ENCODE results near the gene VANGL2. TPM values are rescaled to one million over a fixed set of nuclear protein-coding genes. Genes with fewer than 3 reads are reported as not detected.

VANGL2 gene
- total RNA-seq, 3 donors from 2014 or later = 5.2 to 8.9 (median 8.7) TPM

- H3K9me3 ChIP-seq = no peaks in the 10 kb centered on the region
- no peaks in the 10 kb centered on the region for H3K36me3 ChIP-seq (ENCODE audit: low read depth)
- intact Hi-C loops (cut with DNase I, micrococcal nuclease) = no loop called here
- H3K4me1 ChIP-seq (ENCODE audit: low read depth) = peaks cover 3% of the 10 kb centered on the region
- DNase-seq (no peak), ATAC-seq (no peak)
- no peak for TF ChIP-seq CTCF (IDR thresholded peaks at IDR 0.05)
- H3K4me3 ChIP-seq = no peak overlapping the region
Observed at GRCh38 chr1:160408864-160409263, 8.5 kb downstream of the VANGL2 start.

- DNase-seq (no peak), ATAC-seq (no peak)
- no peak for TF ChIP-seq CTCF (IDR thresholded peaks at IDR 0.05)
- intact Hi-C loops (cut with DNase I, micrococcal nuclease) = no loop called here
- H3K4me1 ChIP-seq (ENCODE audit: low read depth) = peaks cover 3% of the 10 kb centered on the region
- no peaks in the 10 kb centered on the region for H3K36me3 ChIP-seq (ENCODE audit: low read depth)
- H3K4me3 ChIP-seq = no peak overlapping the region
- H3K9me3 ChIP-seq = no peaks in the 10 kb centered on the region
Observed at GRCh38 chr1:160409486-160409885, 9.1 kb downstream of the VANGL2 start.

- Histone ChIP-seq H3K4me3 (no peak overlapping the region), H3K4me1 (ENCODE audit: low read depth) (peaks cover 3% of the 10 kb centered on the region), H3K9me3 (no peaks in the 10 kb centered on the region), H3K36me3 (ENCODE audit: low read depth) (no peaks in the 10 kb centered on the region)
- intact Hi-C loops (cut with DNase I, micrococcal nuclease) = no loop called here
- ATAC-seq (no peak), DNase-seq (no peak)
- TF ChIP-seq CTCF (IDR thresholded peaks at IDR 0.05) = no peak
Observed at GRCh38 chr1:160410406-160411005, 10.1 kb downstream of the VANGL2 start.

GRCh38 chr1:160411271-160412027, 11.1 kb downstream of the VANGL2 start:
- ATAC-seq = no peak

GRCh38 chr1:160412028-160412362, 11.6 kb downstream of the VANGL2 start:
- DNase-seq = no peak
- intact Hi-C loops (cut with DNase I, micrococcal nuclease) = no loop called here
- Histone ChIP-seq H3K36me3 (ENCODE audit: low read depth) (no peaks in the 10 kb centered on the region), H3K9me3 (no peaks in the 10 kb centered on the region), H3K4me1 (ENCODE audit: low read depth) (no peaks in the 10 kb centered on the region), H3K4me3 (no peak overlapping the region)
- no peak for ATAC-seq
- TF ChIP-seq CTCF (IDR thresholded peaks at IDR 0.05) = no peak

More at GRCh38 chr1:160411271-160412027, 11.1 kb downstream of the VANGL2 start:
- DNase-seq = no peak
- Histone ChIP-seq H3K9me3 (no peaks in the 10 kb centered on the region), H3K36me3 (ENCODE audit: low read depth) (no peaks in the 10 kb centered on the region), H3K4me1 (ENCODE audit: low read depth) (no peaks in the 10 kb centered on the region), H3K4me3 (no peak overlapping the region)
- intact Hi-C loops (cut with DNase I, micrococcal nuclease) = no loop called here
- no peak for TF ChIP-seq CTCF (IDR thresholded peaks at IDR 0.05)

Measured in mucosa of descending colon (tissue), 3 donors.